ENCODE results near the gene RABGAP1L. TPM values are rescaled to one million over a fixed set of nuclear protein-coding genes. Genes with fewer than 3 reads are reported as not detected.
"Not testable (repeated sequence)": the region's sequence is repeated elsewhere in the genome, so short reads cannot be mapped to it uniquely, and the experiment has no call there.

RABGAP1L gene
- total RNA-seq, 4 donors from 2014 or later, result 31.2 to 115 (median 62.5) TPM

DNA sequence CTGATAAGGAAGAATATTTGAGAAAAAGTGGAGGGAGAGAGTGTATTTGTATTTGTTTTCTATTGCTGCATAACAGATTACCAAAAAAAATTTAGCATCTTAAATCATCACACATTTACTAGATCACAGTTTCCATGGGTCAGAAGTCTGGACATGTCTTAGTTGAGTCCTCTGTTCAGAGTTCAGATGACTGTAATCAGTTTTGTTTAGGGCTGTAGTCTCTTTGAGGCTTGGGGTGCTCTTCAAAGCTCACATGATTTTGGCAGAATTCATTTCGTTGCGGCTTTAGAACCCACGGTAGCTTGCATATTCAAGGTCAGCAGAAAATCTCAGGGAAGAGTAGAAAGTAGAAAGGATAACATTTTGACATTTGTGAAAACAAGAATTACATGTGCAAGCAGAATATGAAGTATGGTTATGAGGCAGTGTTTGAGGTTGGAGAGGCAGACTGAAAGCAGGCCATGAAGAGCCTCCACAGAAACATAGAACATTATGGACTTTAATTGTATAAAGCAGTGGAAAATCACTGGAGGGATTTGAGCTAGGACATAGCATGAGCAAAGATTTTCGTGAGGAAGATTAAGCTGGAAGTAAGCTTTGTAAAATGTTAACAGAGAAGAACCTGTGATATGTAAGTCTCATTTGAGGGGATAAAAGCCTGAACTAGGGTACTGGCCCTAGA, 177.8 kb downstream of the RABGAP1L start:
- no peak for ATAC-seq
- no peak overlapping the region for H3K27ac ChIP-seq
- no peaks in the 10 kb centered on the region for H3K27me3 ChIP-seq
- H3K4me3 ChIP-seq, result no peak overlapping the region
- no peaks in the 10 kb centered on the region for H3K36me3 ChIP-seq
- H3K4me1 ChIP-seq, result peaks cover 0 to 5% (median 0%) of the 10 kb centered on the region in 3 donors
- 64 to 86% methylated on average over 4 of the region's 4 CpGs for WGBS, 2 donors (ENCODE audit: low coverage in 1 of 2)
- TF ChIP-seq POLR2A (IDR thresholded peaks at IDR 0.05) (no peak), EP300 (IDR thresholded peaks at IDR 0.05) (no peak), POLR2AphosphoS5 (IDR thresholded peaks at IDR 0.05) (no peak)
- TF ChIP-seq, protein P1, sequence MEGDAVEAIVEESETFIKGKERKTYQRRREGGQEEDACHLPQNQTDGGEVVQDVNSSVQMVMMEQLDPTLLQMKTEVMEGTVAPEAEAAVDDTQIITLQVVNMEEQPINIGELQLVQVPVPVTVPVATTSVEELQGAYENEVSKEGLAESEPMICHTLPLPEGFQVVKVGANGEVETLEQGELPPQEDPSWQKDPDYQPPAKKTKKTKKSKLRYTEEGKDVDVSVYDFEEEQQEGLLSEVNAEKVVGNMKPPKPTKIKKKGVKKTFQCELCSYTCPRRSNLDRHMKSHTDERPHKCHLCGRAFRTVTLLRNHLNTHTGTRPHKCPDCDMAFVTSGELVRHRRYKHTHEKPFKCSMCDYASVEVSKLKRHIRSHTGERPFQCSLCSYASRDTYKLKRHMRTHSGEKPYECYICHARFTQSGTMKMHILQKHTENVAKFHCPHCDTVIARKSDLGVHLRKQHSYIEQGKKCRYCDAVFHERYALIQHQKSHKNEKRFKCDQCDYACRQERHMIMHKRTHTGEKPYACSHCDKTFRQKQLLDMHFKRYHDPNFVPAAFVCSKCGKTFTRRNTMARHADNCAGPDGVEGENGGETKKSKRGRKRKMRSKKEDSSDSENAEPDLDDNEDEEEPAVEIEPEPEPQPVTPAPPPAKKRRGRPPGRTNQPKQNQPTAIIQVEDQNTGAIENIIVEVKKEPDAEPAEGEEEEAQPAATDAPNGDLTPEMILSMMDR (IDR thresholded peaks at IDR 0.05), result no peak
- H3K9me3 ChIP-seq, result no peaks in the 10 kb centered on the region

DNA sequence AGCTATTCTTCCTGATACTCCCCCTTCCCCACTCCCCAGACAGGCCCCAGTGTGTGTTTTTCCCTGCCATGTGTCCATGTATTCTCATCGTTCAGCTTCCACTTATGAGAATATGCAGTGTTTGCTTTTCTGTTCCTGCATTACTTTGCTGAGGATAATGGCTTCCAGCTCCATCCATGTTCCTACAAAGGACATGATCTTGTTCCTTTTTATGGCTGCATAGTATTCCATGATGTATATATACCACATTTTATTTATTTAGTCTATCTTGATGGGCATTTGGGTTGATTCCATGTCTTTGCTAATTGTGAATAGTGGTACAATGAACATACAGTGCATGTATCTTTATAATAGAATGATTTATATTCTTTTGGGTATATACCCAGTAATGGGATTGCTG, 181.1 kb downstream of the RABGAP1L start:
- not testable (repeated sequence) for H3K4me1 ChIP-seq, H3K27me3 ChIP-seq, H3K9me3 ChIP-seq, ATAC-seq, H3K4me3 ChIP-seq, H3K36me3 ChIP-seq, H3K27ac ChIP-seq
- WGBS, 2 donors (ENCODE audit: low coverage in 1 of 2), result 73 to 89% methylated on average over 1 of the region's 1 CpG

DNA sequence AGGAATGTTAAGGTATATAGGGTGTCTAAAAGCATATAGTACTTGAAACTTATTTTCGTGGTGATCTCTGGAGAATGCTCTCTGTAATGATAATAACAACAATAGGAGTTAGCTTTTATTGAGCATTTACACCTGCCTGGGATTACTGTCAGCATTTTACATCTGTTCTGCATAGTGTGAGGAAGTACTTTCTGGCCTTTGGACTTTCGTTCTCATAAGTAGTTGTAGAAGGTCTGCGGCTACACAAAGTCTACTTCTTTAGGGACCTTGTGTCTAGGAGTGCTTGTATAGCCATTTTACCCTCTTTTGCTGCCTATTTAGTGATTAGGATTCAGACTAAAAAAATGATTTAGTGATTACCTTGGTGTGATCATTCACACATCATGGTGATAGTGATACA, 184.8 kb downstream of the RABGAP1L start:
- no peaks in the 10 kb centered on the region for H3K36me3 ChIP-seq
- TF ChIP-seq, protein P1 (IDR thresholded peaks at IDR 0.05), result no peak
- TF ChIP-seq POLR2A (IDR thresholded peaks at IDR 0.05) (no peak), POLR2AphosphoS5 (IDR thresholded peaks at IDR 0.05) (no peak), EP300 (IDR thresholded peaks at IDR 0.05) (no peak)
- H3K4me1 ChIP-seq, result no peaks in the 10 kb centered on the region
- H3K27ac ChIP-seq, result no peak overlapping the region
- no peaks in the 10 kb centered on the region for H3K27me3 ChIP-seq
- no peaks in the 10 kb centered on the region for H3K9me3 ChIP-seq
- 89 to 90% methylated on average over 3 of the region's 3 CpGs for WGBS, 2 donors (ENCODE audit: low coverage in 1 of 2)
- no peak for ATAC-seq
- H3K4me3 ChIP-seq, result no peak overlapping the region

DNA sequence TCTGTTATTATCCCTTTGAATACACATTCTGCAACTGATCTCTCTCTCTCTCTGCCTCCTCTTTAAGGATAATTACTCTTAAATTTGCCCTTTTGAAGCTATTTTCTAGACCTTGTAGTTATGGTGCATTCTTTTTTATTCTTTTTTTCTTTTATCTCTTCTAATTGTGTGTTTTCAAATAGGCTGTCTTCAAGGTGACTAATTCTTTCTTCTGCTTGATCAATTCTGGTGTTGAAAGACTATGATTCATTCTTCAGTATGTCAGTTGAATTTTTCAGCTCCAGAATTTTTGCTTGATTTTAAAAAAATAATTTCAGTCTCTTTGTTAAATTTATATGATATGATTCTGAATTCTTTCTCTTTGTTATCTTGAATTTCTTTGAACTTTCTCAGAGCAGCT, 192.8 kb downstream of the RABGAP1L start:
- no peaks in the 10 kb centered on the region for H3K27me3 ChIP-seq
- no peak overlapping the region for H3K4me3 ChIP-seq
- no peaks in the 10 kb centered on the region for H3K9me3 ChIP-seq
- H3K36me3 ChIP-seq, result no peaks in the 10 kb centered on the region
- H3K27ac ChIP-seq, result no peak overlapping the region
- no peak for TF ChIP-seq POLR2AphosphoS5 (IDR thresholded peaks at IDR 0.05)
- TF ChIP-seq EP300 (IDR thresholded peaks at IDR 0.05), result no peak
- TF ChIP-seq, protein P1 (IDR thresholded peaks at IDR 0.05), result no peak
- TF ChIP-seq POLR2A (IDR thresholded peaks at IDR 0.05), result no peak
- no peak for ATAC-seq
- no peaks in the 10 kb centered on the region for H3K4me1 ChIP-seq

DNA sequence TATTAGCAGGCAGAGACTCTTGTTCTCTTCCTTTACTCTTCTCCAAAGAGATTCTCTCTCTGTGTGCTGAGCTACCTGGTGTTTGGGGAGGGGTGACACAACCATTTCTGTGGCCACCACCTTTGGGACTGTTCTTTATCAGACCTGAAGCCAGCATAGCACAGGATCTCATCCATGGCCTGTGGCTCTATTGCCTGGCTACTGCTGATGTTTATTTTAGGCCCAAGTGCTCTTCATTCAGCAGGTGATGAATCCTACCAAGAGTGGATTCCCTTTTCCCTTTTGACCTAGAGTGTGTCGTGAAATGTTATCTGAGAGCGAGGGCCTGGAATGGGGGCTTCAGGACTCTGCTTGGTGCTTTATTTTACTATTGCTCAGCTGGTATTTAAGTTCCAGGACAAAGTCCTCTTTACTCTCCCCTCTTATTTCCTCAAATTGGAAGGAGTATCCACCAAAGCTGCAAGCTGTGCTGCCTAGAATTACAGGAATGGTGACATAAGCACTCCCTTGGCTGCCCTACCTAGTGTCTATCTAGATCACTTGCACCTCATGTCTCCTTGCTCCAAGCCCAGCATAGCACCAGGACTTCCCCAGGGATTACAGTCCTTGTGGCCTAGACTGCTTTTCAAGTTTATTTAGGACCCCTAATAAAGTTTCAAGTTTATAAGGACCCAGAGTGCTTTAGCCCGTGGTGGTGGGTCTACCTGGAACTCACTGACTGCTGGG, 193.7 kb downstream of the RABGAP1L start:
- 89 to 100% methylated on average over 3 of the region's 3 CpGs for WGBS, 2 donors (ENCODE audit: low coverage in 1 of 2)
- Histone ChIP-seq H3K36me3 (no peaks in the 10 kb centered on the region), H3K4me3 (no peak overlapping the region), H3K27me3 (no peaks in the 10 kb centered on the region), H3K4me1 (no peaks in the 10 kb centered on the region), H3K9me3 (no peaks in the 10 kb centered on the region), H3K27ac (no peak overlapping the region)
- no peak for ATAC-seq
- TF ChIP-seq POLR2AphosphoS5 (IDR thresholded peaks at IDR 0.05), result no peak

DNA sequence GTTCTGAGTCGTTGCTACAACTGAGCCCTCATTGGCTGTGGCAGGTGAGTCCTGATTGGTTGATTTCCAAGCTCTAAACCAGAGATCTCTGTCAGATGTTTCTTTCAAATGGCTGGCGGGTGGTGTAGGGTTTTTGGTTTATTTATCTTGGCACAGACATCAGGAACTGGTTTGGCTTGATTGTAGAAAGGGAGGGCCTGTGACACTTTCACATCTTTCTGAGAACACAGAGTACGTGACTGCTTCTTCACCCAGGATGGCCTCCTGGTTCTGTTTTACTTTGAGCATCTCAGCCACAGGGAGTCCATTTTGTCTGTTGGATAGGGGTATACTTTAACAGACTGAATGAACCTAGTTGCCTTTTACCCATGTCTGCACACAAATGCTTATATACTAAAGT, 199.0 kb downstream of the RABGAP1L start:
- Histone ChIP-seq H3K4me1 (peaks cover 0 to 9% (median 0%) of the 10 kb centered on the region in 3 donors), H3K27ac (no peak overlapping the region), H3K9me3 (no peaks in the 10 kb centered on the region), H3K36me3 (no peaks in the 10 kb centered on the region), H3K27me3 (no peaks in the 10 kb centered on the region), H3K4me3 (no peak overlapping the region)
- ATAC-seq, result no peak
- whole genome bisulfite sequencing, 2 donors (ENCODE audit: low coverage in 1 of 2), result 79 to 80% methylated on average over 2 to 3 of the region's 3 CpGs
- TF ChIP-seq, protein P1 (IDR thresholded peaks at IDR 0.05), result no peak
- TF ChIP-seq EP300 (IDR thresholded peaks at IDR 0.05) (no peak), POLR2A (IDR thresholded peaks at IDR 0.05) (no peak), POLR2AphosphoS5 (IDR thresholded peaks at IDR 0.05) (no peak)

All from gastroesophageal sphincter (tissue), 4 donors.